ENCODE data around the gene CRYBG2. TPM values are rescaled to one million over a fixed set of nuclear protein-coding genes. Genes with fewer than 3 reads are reported as not detected.
"Not testable (repeated sequence)": the region's sequence is repeated elsewhere in the genome, so short reads cannot be mapped to it uniquely, and the experiment has no call there.

Gene CRYBG2
- total RNA-seq, 4 donors from 2014 or later = under 0.01 TPM; not detected in 3

DNA sequence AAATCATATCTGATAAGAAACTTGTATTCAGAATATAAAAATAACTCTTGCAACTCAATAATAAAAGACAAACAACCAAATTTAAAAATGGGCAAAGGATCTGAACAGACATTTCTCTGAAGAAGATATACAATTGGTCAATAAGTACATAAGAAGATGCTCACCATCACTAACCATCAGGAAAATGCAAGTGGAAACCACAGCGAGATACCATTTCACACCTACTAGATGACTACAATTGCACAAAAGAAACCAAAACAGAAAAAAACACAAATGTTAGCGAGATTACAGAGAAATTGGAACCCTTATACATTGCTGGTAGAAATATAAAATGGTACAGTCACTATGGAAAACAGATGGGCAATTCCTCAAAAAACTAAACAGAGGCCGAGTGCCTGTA is 30.1 kb upstream of the CRYBG2 start:
- no peaks in the 10 kb centered on the region for H3K4me1 ChIP-seq
- no peak for TF ChIP-seq POLR2A (IDR thresholded peaks at IDR 0.05)
- TF ChIP-seq EP300 (IDR thresholded peaks at IDR 0.05) = no peak
- TF ChIP-seq, protein P1, sequence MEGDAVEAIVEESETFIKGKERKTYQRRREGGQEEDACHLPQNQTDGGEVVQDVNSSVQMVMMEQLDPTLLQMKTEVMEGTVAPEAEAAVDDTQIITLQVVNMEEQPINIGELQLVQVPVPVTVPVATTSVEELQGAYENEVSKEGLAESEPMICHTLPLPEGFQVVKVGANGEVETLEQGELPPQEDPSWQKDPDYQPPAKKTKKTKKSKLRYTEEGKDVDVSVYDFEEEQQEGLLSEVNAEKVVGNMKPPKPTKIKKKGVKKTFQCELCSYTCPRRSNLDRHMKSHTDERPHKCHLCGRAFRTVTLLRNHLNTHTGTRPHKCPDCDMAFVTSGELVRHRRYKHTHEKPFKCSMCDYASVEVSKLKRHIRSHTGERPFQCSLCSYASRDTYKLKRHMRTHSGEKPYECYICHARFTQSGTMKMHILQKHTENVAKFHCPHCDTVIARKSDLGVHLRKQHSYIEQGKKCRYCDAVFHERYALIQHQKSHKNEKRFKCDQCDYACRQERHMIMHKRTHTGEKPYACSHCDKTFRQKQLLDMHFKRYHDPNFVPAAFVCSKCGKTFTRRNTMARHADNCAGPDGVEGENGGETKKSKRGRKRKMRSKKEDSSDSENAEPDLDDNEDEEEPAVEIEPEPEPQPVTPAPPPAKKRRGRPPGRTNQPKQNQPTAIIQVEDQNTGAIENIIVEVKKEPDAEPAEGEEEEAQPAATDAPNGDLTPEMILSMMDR (IDR thresholded peaks at IDR 0.05) = no peak
- H3K36me3 ChIP-seq = no peaks in the 10 kb centered on the region
- H3K27ac ChIP-seq = no peak overlapping the region
- no peak overlapping the region for H3K4me3 ChIP-seq
- no peaks in the 10 kb centered on the region for H3K27me3 ChIP-seq
- DNase-seq (ENCODE audit: low spot score in 2 of 2) = no peak
- WGBS, 2 donors = 74 to 86% methylated on average over 3 of the region's 3 CpGs
- H3K9me3 ChIP-seq = no peaks in the 10 kb centered on the region

DNA sequence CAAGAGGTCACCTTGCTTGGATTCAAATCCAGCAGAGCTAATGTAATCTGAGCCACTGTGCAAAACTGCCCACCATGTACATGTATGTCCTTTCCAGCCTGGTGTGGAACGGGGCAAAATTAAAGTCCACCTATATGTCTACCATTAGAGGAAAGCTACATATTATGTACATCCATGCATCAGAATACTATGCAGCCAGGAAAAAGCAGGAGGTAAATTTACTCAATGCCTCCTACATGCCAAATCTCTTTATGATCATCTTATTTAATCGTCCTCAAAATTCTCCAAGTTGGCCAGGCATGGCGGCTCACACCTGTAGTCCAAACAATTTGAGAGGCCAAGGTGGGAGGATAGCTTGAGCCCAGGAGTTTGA is 24.9 kb upstream of the CRYBG2 start:
- WGBS, 2 donors = 86 to 90% methylated on average over 3 of the region's 3 CpGs
- no peak for DNase-seq (ENCODE audit: low spot score in 2 of 2)
- H3K9me3 ChIP-seq = no peaks in the 10 kb centered on the region
- H3K27ac ChIP-seq = no peak overlapping the region
- H3K27me3 ChIP-seq = peaks cover 0 to 7% of the 10 kb centered on the region in 2 donors
- H3K4me3 ChIP-seq = no peak overlapping the region
- H3K36me3 ChIP-seq = no peaks in the 10 kb centered on the region
- H3K4me1 ChIP-seq = no peaks in the 10 kb centered on the region
- no peak for TF ChIP-seq EP300 (IDR thresholded peaks at IDR 0.05)
- TF ChIP-seq, protein P1 (IDR thresholded peaks at IDR 0.05) = no peak
- TF ChIP-seq POLR2A (IDR thresholded peaks at IDR 0.05) = no peak

DNA sequence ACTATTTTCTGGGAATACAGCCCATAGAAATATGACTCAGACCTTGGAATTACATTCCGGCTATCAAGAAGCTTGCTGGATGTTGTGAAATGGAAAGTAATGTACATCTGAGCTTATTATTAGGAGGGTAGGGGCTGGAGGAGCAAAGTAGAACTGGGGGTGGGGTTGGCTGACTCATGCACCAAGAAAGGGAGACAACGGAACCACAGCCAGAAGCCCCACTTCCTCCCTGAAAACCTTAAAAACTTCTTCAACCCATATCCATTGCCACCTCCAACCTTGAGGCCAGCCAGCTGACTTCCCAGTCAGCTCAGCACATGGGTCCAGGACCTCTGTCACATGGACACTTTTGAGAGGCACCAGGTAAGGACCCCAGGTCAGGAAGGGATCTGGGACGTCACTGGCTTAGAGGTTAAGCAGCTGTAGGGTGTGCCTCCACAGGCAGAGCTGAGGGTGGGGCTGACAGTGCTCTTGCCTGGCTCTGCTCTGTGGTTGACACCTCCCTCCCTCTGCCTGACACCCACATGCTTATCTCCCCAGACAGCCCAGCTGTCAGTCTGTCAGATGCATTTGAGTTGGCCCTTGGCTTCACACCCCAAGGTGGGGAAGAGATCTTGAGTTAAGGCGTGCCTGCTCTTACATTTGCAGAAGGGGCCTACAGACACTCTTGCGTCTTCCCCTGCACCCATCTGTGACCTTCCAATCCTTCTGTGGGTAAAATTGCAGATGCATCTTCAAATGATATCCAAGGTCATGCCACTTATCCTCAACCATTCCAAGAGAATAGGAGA is 24.4 kb upstream of the CRYBG2 start:
- DNase-seq (ENCODE audit: low spot score in 2 of 2) = no peak
- 41 to 49% methylated on average over 5 of the region's 5 CpGs for WGBS, 2 donors
- TF ChIP-seq EP300 (IDR thresholded peaks at IDR 0.05) = no peak
- TF ChIP-seq POLR2A (IDR thresholded peaks at IDR 0.05) = no peak
- TF ChIP-seq, protein P1 (IDR thresholded peaks at IDR 0.05) = no peak

DNA sequence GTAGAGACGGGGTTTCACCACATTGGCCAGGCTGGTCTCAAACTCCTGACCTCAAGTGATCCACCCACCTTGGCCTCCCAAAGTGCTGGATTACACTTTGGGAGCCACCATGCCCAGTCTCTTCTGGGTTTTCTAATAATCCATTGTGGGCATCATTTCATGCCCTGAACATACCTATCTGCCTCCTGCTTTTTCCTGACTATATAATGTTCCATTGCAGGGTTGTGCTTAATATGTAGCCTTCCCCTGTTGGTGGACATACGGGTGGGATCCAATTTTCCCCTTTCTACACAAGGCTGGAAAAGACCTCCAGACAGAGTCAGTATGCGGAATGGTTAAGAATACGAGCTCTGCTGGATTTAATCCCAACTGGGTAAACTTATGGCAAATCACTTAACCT is 22.1 kb upstream of the CRYBG2 start:
- H3K4me1 ChIP-seq = no peaks in the 10 kb centered on the region
- H3K36me3 ChIP-seq = no peaks in the 10 kb centered on the region
- no peak for DNase-seq (ENCODE audit: low spot score in 2 of 2)
- H3K27ac ChIP-seq = no peak overlapping the region
- no peak overlapping the region for H3K4me3 ChIP-seq
- peaks cover 0 to 3% (median 0%) of the 10 kb centered on the region in 4 donors for H3K9me3 ChIP-seq
- H3K27me3 ChIP-seq = peaks cover 0 to 7% of the 10 kb centered on the region in 2 donors
- 94 to 95% methylated on average over 4 of the region's 4 CpGs for WGBS, 2 donors
- no peak for TF ChIP-seq POLR2A (IDR thresholded peaks at IDR 0.05)
- TF ChIP-seq, protein P1 (IDR thresholded peaks at IDR 0.05) = no peak
- TF ChIP-seq EP300 (IDR thresholded peaks at IDR 0.05) = no peak

More for the DNA sequence above, 24.4 kb upstream of the CRYBG2 start:
- H3K27ac ChIP-seq = no peak overlapping the region
- H3K4me1 ChIP-seq = no peaks in the 10 kb centered on the region
- no peaks in the 10 kb centered on the region for H3K36me3 ChIP-seq
- H3K9me3 ChIP-seq = no peaks in the 10 kb centered on the region
- no peak overlapping the region for H3K4me3 ChIP-seq
- H3K27me3 ChIP-seq = peaks cover 0 to 7% of the 10 kb centered on the region in 2 donors

DNA sequence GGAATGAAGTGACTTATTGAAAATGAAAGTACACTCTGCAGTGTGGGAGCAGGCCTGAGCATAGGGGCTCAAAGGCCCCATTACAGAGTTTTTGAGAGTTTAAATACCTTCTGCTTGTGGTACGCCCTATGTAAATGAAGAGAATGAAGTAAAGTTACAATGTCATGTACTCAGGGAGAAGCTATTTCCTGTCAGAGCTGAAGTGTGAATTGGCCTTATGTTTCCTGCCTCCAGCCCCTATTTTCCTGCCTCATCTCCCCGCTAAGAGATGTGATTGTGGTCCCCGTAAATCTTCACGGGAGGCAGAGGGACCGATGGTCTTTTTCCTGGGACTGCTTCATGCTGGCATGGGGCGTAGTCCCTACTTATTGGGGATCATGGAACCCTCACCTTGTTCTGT is 21.2 kb upstream of the CRYBG2 start:
- H3K4me3 ChIP-seq = no peak overlapping the region

DNA sequence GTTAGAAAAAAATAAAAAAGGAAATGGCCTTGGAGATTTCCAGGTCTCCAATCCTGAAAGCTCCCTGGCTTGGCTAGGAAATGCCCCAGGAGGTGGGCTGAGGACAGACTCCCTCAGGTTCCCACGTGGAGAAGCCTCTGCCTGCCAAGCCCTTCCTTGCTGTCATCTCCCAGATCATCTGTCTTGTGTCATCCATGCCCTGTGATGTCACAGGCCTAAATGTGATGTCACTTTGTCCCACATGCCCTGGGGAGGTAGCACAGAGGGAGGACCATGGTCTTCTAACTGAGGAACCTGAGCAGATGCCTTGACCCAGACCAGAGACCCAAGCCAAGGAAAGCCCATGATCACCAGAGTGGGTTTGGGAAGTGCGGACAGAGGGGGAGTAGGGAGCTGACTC is 20.4 kb upstream of the CRYBG2 start:
- not testable (repeated sequence) for H3K4me1 ChIP-seq; H3K4me3 ChIP-seq; H3K36me3 ChIP-seq; H3K27ac ChIP-seq; DNase-seq (ENCODE audit: low spot score in 2 of 2); H3K9me3 ChIP-seq; H3K27me3 ChIP-seq
- 44 to 54% methylated on average over 2 of the region's 2 CpGs for WGBS, 2 donors

More for the DNA sequence above, 21.2 kb upstream of the CRYBG2 start:
- Histone ChIP-seq H3K27me3 (peaks cover 0 to 7% of the 10 kb centered on the region in 2 donors), H3K4me1 (no peaks in the 10 kb centered on the region), H3K9me3 (peaks cover 0 to 5% (median 0%) of the 10 kb centered on the region in 4 donors), H3K36me3 (no peaks in the 10 kb centered on the region), H3K27ac (no peak overlapping the region)
- 29 to 30% methylated on average over 6 of the region's 6 CpGs for WGBS, 2 donors
- TF ChIP-seq EP300 (IDR thresholded peaks at IDR 0.05) (no peak), POLR2A (IDR thresholded peaks at IDR 0.05) (no peak)
- TF ChIP-seq, protein P1 (IDR thresholded peaks at IDR 0.05) = no peak
- no peak for DNase-seq (ENCODE audit: low spot score in 2 of 2)

Measured in tibial nerve (tissue), 4 donors.